GM12878 (cell line): Measurements from ENCODE around the gene UNC119.

Experiments
- CREB1 ChIP-seq: IDR thresholded peaks from 2 replicates; pipeline ENCODE4 v1.6.1; 2012; ENCODE audit warnings: low read depth, mild to moderate bottlenecking, inconsistent platforms
- FOXM1 ChIP-seq: IDR thresholded peaks from 2 replicates; pipeline ENCODE4 v1.6.1; 2012; ENCODE audit warnings: low read depth, mild to moderate bottlenecking, inconsistent platforms, low read length, moderate library complexity
- MAX ChIP-seq: IDR thresholded peaks from 2 replicates; pipeline ENCODE4 v1.6.1; 2012; ENCODE audit warnings: low read depth, low read length, improper control_type of control experiment
- MEF2A ChIP-seq: IDR thresholded peaks from 2 replicates; pipeline ENCODE4 v1.6.1; 2011; ENCODE audit warnings: low read depth, mild to moderate bottlenecking, low read length, moderate library complexity; ENCODE audit not compliant: insufficient read depth
- NFXL1 ChIP-seq: fragments of 450-650 bp; IDR thresholded peaks from 2 replicates; pipeline ENCODE4 v1.6.1; 2017; ENCODE audit warnings: antibody characterized with exemption, mild to moderate bottlenecking, borderline replicate concordance
- POLR2A ChIP-seq: IDR thresholded peaks from 2 replicates; pipeline ENCODE4 v1.6.1; 2011; ENCODE audit warnings: low read depth, mild to moderate bottlenecking, low read length
- YY1 ChIP-seq: IDR thresholded peaks from 2 replicates; pipeline ENCODE4 v1.6.1; 2011; ENCODE audit warnings: low read depth, mild to moderate bottlenecking, low read length
- TF ChIP-seq, protein P1 (sequence below), 3 experiments: IDR thresholded peaks in 2 of 3; conservative IDR thresholded peaks in 1 of 3; 2 replicates each; pipeline ENCODE4 v1.5.1; 2011; ENCODE audit warnings: low read depth in 3 of 3, low read length in 3 of 3, mild to moderate bottlenecking in 3 of 3, control low read depth in 2 of 3, moderate library complexity in 2 of 3, inconsistent platforms in 1 of 3, mixed read lengths in 1 of 3; ENCODE audit not compliant: control insufficient read depth in 2 of 3, insufficient read depth in 1 of 3; ENCODE audit errors: extremely low read depth in 1 of 3

GRCh38 chr17:28520687-28521086 is 31.7 kb downstream of the UNC119 start:
- TF ChIP-seq POLR2A (no peak), CREB1 (no peak), MEF2A (no peak), FOXM1 (no peak), NFXL1 (no peak), YY1 (no peak), MAX (no peak)
- TF ChIP-seq, protein P1, sequence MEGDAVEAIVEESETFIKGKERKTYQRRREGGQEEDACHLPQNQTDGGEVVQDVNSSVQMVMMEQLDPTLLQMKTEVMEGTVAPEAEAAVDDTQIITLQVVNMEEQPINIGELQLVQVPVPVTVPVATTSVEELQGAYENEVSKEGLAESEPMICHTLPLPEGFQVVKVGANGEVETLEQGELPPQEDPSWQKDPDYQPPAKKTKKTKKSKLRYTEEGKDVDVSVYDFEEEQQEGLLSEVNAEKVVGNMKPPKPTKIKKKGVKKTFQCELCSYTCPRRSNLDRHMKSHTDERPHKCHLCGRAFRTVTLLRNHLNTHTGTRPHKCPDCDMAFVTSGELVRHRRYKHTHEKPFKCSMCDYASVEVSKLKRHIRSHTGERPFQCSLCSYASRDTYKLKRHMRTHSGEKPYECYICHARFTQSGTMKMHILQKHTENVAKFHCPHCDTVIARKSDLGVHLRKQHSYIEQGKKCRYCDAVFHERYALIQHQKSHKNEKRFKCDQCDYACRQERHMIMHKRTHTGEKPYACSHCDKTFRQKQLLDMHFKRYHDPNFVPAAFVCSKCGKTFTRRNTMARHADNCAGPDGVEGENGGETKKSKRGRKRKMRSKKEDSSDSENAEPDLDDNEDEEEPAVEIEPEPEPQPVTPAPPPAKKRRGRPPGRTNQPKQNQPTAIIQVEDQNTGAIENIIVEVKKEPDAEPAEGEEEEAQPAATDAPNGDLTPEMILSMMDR (IDR thresholded peaks at IDR 0.05 in 2 of 3, conservative IDR thresholded peaks at IDR 0.05 in 1 of 3; ENCODE audit: control insufficient read depth in 2 of 3, extremely low read depth in 1 of 3, insufficient read depth in 1 of 3, low read depth in 3 of 3, low read length in 3 of 3), result no peak
